GM12891 (cell line): ENCODE results near the gene EPPIN.
"Not testable (repeated sequence)": the region's sequence is repeated elsewhere in the genome, so short reads cannot be mapped to it uniquely, and the experiment has no call there.

ENCODE experiments used
- DNase-seq: peaks from one replicate; pipeline ENCODE4 v3.0.0; 2011; ENCODE audit warnings: low spot score; ENCODE audit not compliant: insufficient read length
- FAIRE-seq: peaks from 2 replicates; lab custom pipeline; 2011; peaks lifted over from hg19 to GRCh38; lab: Jason Lieb, UNC
- PAX5 ChIP-seq: IDR thresholded peaks from 2 replicates; pipeline ENCODE4 v1.6.1; 2011; ENCODE audit warnings: low read length, moderate library complexity, mild to moderate bottlenecking; ENCODE audit not compliant: insufficient read depth, severe bottlenecking
- POLR2A ChIP-seq: IDR thresholded peaks from 2 replicates; pipeline ENCODE4 v1.6.1; 2011; ENCODE audit warnings: low read depth, low read length, control low read depth
- POLR2AphosphoS5 ChIP-seq: IDR thresholded peaks from 2 replicates; pipeline ENCODE4 v1.6.1; 2011; ENCODE audit warnings: low read depth, low read length, control low read depth
- POU2F2 ChIP-seq: IDR thresholded peaks from 2 replicates; pipeline ENCODE4 v1.6.1; 2011; ENCODE audit warnings: low read depth, mild to moderate bottlenecking, control low read depth, low read length, moderate library complexity
- SPI1 ChIP-seq: IDR thresholded peaks from 2 replicates; pipeline ENCODE4 v1.6.1; 2011; ENCODE audit warnings: low read depth, low read length, control low read depth
- TAF1 ChIP-seq: IDR thresholded peaks from 2 replicates; pipeline ENCODE4 v1.6.1; 2011; ENCODE audit warnings: low read depth, low read length, control low read depth

Gene EPPIN

GRCh38 chr20:45578231-45578630, 31.0 kb upstream of the EPPIN start:
- FAIRE-seq (no peak), DNase-seq (no peak)
- no peak for TF ChIP-seq POLR2A
- TF ChIP-seq POU2F2: no peak
- TF ChIP-seq POLR2AphosphoS5: no peak
- TF ChIP-seq TAF1: no peak
- TF ChIP-seq SPI1: no peak
- no peak for TF ChIP-seq PAX5

- no peak for DNase-seq
Observed at GRCh38 chr20:45576995-45577394, 29.8 kb upstream of the EPPIN start.

GRCh38 chr20:45575931-45576330, 28.7 kb upstream of the EPPIN start:
- FAIRE-seq (no peak), DNase-seq (no peak)
- TF ChIP-seq POLR2AphosphoS5 (no peak), TAF1 (no peak), POU2F2 (no peak), SPI1 (no peak), POLR2A (no peak), PAX5 (no peak)

More at GRCh38 chr20:45576995-45577394, 29.8 kb upstream of the EPPIN start:
- no peak for FAIRE-seq
- TF ChIP-seq POLR2A: no peak
- no peak for TF ChIP-seq TAF1

DNA sequence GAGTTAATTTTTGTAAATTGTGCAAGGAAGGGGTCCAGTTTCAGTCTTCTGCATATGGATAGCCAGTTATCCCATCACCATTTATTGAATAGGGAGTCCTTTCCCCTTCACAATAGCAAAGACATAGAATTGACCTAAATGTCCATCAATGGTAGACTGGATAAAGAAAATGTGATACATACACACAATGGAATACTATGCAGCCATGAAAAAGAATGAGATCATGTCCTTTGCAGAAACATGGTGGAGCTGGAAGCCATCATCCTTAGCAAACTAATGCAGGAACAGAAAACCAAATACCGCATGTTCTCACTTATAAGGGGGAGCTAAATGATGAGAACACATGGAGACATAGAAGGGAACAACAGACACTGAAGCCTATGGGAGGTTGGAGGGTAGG, 22.4 kb upstream of the EPPIN start:
- FAIRE-seq, DNase-seq: not testable (repeated sequence)

DNA sequence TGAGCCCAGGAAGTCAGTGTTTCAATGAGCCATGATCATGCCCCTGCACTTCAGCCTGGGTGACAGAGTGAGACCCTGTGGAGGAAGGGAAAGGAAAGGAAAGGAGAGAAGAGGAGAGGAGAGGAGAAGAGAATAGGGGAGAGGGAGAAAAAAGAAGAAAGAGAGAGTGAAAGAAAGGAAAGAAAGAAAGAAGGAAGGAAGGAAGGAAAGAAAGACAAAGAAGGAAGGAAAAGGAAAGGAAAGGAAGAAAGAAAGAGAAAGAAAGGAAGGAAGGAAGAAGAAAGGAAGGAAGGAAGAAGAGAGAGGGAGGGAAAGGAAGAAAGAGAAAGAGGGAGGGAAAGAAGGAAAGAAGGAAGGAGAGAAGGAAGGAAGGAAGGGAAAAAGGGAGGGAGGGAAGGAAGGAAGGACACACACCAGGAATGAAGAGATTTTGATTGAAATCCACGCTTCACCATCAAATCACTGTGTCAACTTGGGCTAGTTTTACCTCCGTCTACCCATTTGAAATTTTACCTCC, 17.6 kb upstream of the EPPIN start:
- DNase-seq: no peak
- TF ChIP-seq POLR2A: no peak
- TF ChIP-seq POU2F2: no peak
- TF ChIP-seq PAX5: no peak
- no peak for TF ChIP-seq TAF1
- TF ChIP-seq POLR2AphosphoS5: no peak
- no peak for TF ChIP-seq SPI1
- FAIRE-seq: no peak

DNA sequence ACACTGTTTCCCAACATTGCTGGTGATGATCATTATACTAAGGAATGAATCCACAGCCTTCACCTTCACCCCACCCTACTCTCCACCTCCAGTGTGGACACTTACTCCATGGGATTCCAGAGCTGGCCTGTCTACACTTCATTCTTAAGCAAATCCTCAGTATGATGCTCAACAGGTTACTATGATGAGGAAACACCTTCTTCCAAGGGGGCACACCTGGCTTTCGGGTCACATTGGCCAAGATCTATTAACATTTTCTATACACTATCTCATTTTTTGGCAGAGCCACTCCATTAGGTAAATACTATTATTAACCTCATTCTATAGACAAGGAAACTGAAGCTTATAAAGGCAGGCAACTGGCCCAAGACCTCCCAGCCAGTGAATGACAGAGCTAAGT, 8.0 kb upstream of the EPPIN start:
- FAIRE-seq (no peak), DNase-seq (no peak)
- no peak for TF ChIP-seq POLR2A
- TF ChIP-seq POU2F2: no peak
- no peak for TF ChIP-seq POLR2AphosphoS5
- no peak for TF ChIP-seq SPI1
- no peak for TF ChIP-seq TAF1
- no peak for TF ChIP-seq PAX5

- DNase-seq (no peak), FAIRE-seq (no peak)
- TF ChIP-seq POLR2A (no peak), POLR2AphosphoS5 (no peak), SPI1 (no peak), POU2F2 (no peak), PAX5 (no peak), TAF1 (no peak)
Observed at GRCh38 chr20:45552456-45552855, 5.3 kb upstream of the EPPIN start.

GRCh38 chr20:45550765-45551164, 3.6 kb upstream of the EPPIN start:
- FAIRE-seq (no peak), DNase-seq (no peak)
- TF ChIP-seq PAX5 (no peak), POU2F2 (no peak), POLR2A (no peak), TAF1 (no peak), POLR2AphosphoS5 (no peak), SPI1 (no peak)

GRCh38 chr20:45548410-45548809, 1.2 kb upstream of the EPPIN start:
- no peak for FAIRE-seq
- DNase-seq: no peak
- TF ChIP-seq TAF1 (no peak), POU2F2 (no peak), PAX5 (no peak), POLR2AphosphoS5 (no peak), SPI1 (no peak), POLR2A (no peak)

GRCh38 chr20:45545754-45546453, 1.3 kb downstream of the EPPIN start:
- no peak for TF ChIP-seq POU2F2
- TF ChIP-seq POLR2A: no peak
- no peak for TF ChIP-seq SPI1
- no peak for TF ChIP-seq POLR2AphosphoS5
- no peak for TF ChIP-seq PAX5
- no peak for TF ChIP-seq TAF1
- DNase-seq (no peak), FAIRE-seq (no peak)

GRCh38 chr20:45545351-45545750, 1.9 kb downstream of the EPPIN start:
- no peak for DNase-seq
- no peak for TF ChIP-seq POU2F2
- FAIRE-seq: no peak
